HepG2 (cell line): Measurements from ENCODE around the gene CBLC. TPM values are rescaled to one million over a fixed set of nuclear protein-coding genes. Genes with fewer than 3 reads are reported as not detected.

Experiments used
- BHLHE40 ChIP-seq: IDR thresholded peaks from 2 replicates; pipeline ENCODE4 v1.6.1; 2011; ENCODE audit warnings: low read length, improper control_type of control experiment
- CHD2 ChIP-seq: IDR thresholded peaks from 2 replicates; pipeline ENCODE4 v1.6.1; 2011; ENCODE audit warnings: low read depth, low read length, improper control_type of control experiment
- CREB1 ChIP-seq, 2 experiments: fragments of 450-650 bp in 1 of 2; IDR thresholded peaks; 2 replicates each; pipeline ENCODE4 v1.6.1; 2016 to 2017; ENCODE audit warnings: control low read depth in 1 of 2, mild to moderate bottlenecking in 1 of 2, missing compliant biosample characterization in 1 of 2, missing genetic modification characterization in 1 of 2
- CREM ChIP-seq, 2 experiments: sonication (generic) in 1 of 2; formaldehyde crosslinking in 1 of 2; IDR thresholded peaks; 2 replicates each; pipeline versions ENCODE4 v1.4.0 to v1.6.1; 2016 to 2020; ENCODE audit warnings: antibody characterized with exemption in 1 of 2, mild to moderate bottlenecking in 1 of 2, missing genetic modification reagents in 1 of 2
- ELF3 ChIP-seq: IDR thresholded peaks from 2 replicates; pipeline ENCODE4 v1.6.1; 2016; ENCODE audit warnings: missing genetic modification reagents, missing compliant biosample characterization
- FIP1L1 ChIP-seq: fragments of 200-400 bp; formaldehyde crosslinking; IDR thresholded peaks from 2 replicates; pipeline ENCODE4 v1.6.1; 2018; ENCODE audit warnings: low read depth, mild to moderate bottlenecking, low read length, moderate library complexity, borderline replicate concordance; ENCODE audit not compliant: insufficient read depth
- HNRNPH1 ChIP-seq: fragments of 200-400 bp; formaldehyde crosslinking; optimal IDR thresholded peaks from 2 replicates; pipeline ENCODE3; 2017; ENCODE audit warnings: mild to moderate bottlenecking, low read depth, low read length
- ISL2 ChIP-seq: sonication (generic); formaldehyde crosslinking; IDR thresholded peaks from 2 replicates; pipeline ENCODE4 v1.5.0; 2020; ENCODE audit warnings: missing genetic modification reagents
- JDP2 ChIP-seq: sonication (generic); formaldehyde crosslinking; IDR thresholded peaks from 2 replicates; pipeline ENCODE4 v1.8.1; 2022; ENCODE audit warnings: missing genetic modification reagents, borderline replicate concordance
- PTBP1 ChIP-seq: fragments of 200-400 bp; formaldehyde crosslinking; IDR thresholded peaks from 2 replicates; pipeline ENCODE4 v1.6.1; 2018; ENCODE audit warnings: low read length, low read depth; ENCODE audit not compliant: poor library complexity, severe bottlenecking
- REPIN1 ChIP-seq: sonication (generic); formaldehyde crosslinking; IDR thresholded peaks from 2 replicates; pipeline ENCODE4 v1.8.0; 2022; ENCODE audit warnings: missing genetic modification reagents, low read depth, mild to moderate bottlenecking, borderline replicate concordance
- SATB2 ChIP-seq: sonication (generic); formaldehyde crosslinking; IDR thresholded peaks from 2 replicates; pipeline ENCODE4 v1.5.0; 2020; ENCODE audit warnings: missing genetic modification reagents
- SRSF1 ChIP-seq: fragments of 200-400 bp; formaldehyde crosslinking; optimal IDR thresholded peaks from 2 replicates; pipeline ENCODE3; 2017; ENCODE audit warnings: mild to moderate bottlenecking, low read depth, low read length, moderate library complexity
- TCF12 ChIP-seq, 2 experiments: fragments of 450-650 bp in 1 of 2; sonication (generic) in 1 of 2; formaldehyde crosslinking in 1 of 2; IDR thresholded peaks; 2 replicates each; pipeline versions ENCODE4 v1.6.1 to v1.8.0; 2017 to 2022; ENCODE audit warnings: antibody characterized with exemption in 1 of 2, mild to moderate bottlenecking in 1 of 2, missing genetic modification reagents in 1 of 2, moderate library complexity in 1 of 2
- TRIM24 ChIP-seq: sonication (generic); formaldehyde crosslinking; IDR thresholded peaks from 2 replicates; pipeline ENCODE4 v1.8.0; 2022; ENCODE audit warnings: mild to moderate bottlenecking, missing genetic modification reagents
- ZC3H13 ChIP-seq: sonication (generic); formaldehyde crosslinking; IDR thresholded peaks from 2 replicates; pipeline ENCODE4 v1.8.1; 2023; ENCODE audit warnings: mild to moderate bottlenecking, missing genetic modification reagents, moderate library complexity
- ZIK1 ChIP-seq: sonication (generic); formaldehyde crosslinking; IDR thresholded peaks from 2 replicates; pipeline ENCODE4 v1.5.0; 2020; ENCODE audit warnings: mild to moderate bottlenecking, low read depth, missing genetic modification reagents, borderline replicate concordance
- ZMYM2 ChIP-seq: sonication (generic); formaldehyde crosslinking; IDR thresholded peaks from 2 replicates; pipeline ENCODE4 v1.8.0; 2022; ENCODE audit warnings: mild to moderate bottlenecking, missing genetic modification reagents
- ZNF839 ChIP-seq: sonication (generic); formaldehyde crosslinking; IDR thresholded peaks from 2 replicates; pipeline ENCODE4 v1.4.0; 2020; ENCODE audit warnings: missing genetic modification reagents, mild to moderate bottlenecking, borderline replicate concordance
- polyA plus RNA-seq, 8 experiments: library from polyadenylated mRNA; depleted of rRNA in 3 of 8; stranded (reverse) in 7 of 8; unstranded in 1 of 8; fragments of >200 nt; fragmentation: Illumina TruSeq in 4 of 8; extraction: Trizol in 4 of 8; gene quantifications; 2 replicates each; pipeline versions ENCODE4 v1.2.1 to v1.2.3, GENCODE V29; 2011 to 2016; ENCODE audit warnings: low read depth in 4 of 8, missing spikeins in 1 of 8, mixed read lengths in 1 of 8; ENCODE audit not compliant: insufficient read depth in 1 of 8
- total RNA-seq, 5 experiments: library from RNA; depleted of rRNA; stranded (reverse); fragments of >200 nt; fragmentation: Illumina TruSeq; extraction: Trizol; gene quantifications; 2 replicates each; pipeline ENCODE4 v1.2.3, GENCODE V29; 2016; ENCODE audit warnings: low read depth in 1 of 5
- TF ChIP-seq, protein P1 (sequence below): sonication (generic); formaldehyde crosslinking; IDR thresholded peaks from 2 replicates; pipeline ENCODE4 v1.4.0; 2020; ENCODE audit warnings: mild to moderate bottlenecking, missing genetic modification reagents
- TF ChIP-seq, protein P2 (sequence below): sonication (generic); formaldehyde crosslinking; IDR thresholded peaks from 2 replicates; pipeline ENCODE4 v1.8.0; 2022; ENCODE audit warnings: low read depth, missing genetic modification reagents
- TF ChIP-seq, protein P3 (sequence below): sonication (generic); formaldehyde crosslinking; IDR thresholded peaks from 2 replicates; pipeline ENCODE4 v1.4.0; 2020; ENCODE audit warnings: mild to moderate bottlenecking, missing genetic modification reagents

CBLC gene
- total and polyA plus RNA-seq, 2 of the 13 experiments (the other 11 are each of a cell fraction or from before 2014, with no cell fraction given): 1.8 to 2.6 TPM

DNA sequence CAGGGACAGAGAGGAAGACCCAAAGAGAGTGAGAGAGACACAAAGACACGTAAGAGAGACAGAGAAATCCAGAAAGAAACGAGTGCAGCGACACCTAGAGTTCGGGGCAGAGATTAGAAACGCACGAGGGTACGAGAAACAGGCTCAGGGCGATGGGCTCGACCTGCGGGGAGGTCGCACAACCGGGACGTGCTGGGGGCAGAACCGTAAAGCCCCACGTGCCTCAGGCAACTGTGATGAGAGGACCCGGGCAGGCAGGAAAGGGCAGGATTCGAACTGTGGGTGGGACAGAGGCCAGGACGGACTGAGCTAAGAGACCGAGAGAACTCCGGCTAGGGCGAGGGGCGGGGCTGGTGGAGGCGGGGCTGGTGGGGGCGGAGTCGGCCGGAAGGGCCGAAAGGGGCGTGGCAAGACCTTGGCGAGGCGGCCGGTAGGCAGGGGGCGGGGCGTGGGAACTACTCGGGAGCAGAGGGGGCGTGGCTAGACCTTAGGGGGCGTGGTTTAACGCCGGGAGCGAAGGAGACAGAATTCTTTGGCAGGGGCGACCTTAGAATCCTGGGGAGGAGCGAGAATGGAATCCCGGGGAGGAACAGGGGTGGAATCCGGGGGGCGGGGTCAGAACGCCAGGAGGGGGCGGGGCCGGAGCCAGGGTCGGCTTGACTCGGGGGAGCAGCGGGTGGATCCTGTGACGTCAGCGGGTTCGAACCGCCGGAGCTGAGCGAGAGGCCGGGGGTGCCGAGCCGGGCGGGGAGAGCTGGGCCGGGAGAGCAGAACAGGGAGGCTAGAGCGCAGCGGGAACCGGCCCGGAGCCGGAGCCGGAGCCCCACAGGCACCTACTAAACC, 68.1 kb downstream of the CBLC start, which contains the start of gene NECTIN2 (continued):
- TF ChIP-seq BHLHE40 (peak; percentile 44), CHD2 (0 out of 2 replicates have a peak, but pooled peaks have one; percentile 35), TRIM24 (no peak), CREM (IDR thresholded peaks at IDR 0.05) (peak; percentile 47; the same call in 1 of the 2 replicates), CREM (CRISPR knock-in tag; IDR thresholded peaks at IDR 0.05) (no peak), ISL2 (CRISPR knock-in tag) (no peak), PTBP1 (no peak), HNRNPH1 (no peak), TCF12 (IDR thresholded peaks at IDR 0.05) (no peak), TCF12 (CRISPR knock-in tag; IDR thresholded peaks at IDR 0.05) (no peak), ZC3H13 (0 out of 2 replicates have a peak, but pooled peaks have one; percentile 65), ZIK1 (CRISPR knock-in tag) (no peak), ZNF839 (CRISPR knock-in tag) (no peak), SATB2 (CRISPR knock-in tag) (no peak), REPIN1 (CRISPR knock-in tag) (peak; percentile 68; the same call in 1 of the 2 replicates), JDP2 (CRISPR knock-in tag) (no peak), FIP1L1 (no peak), ELF3 (CRISPR knock-in tag) (peak; percentile 35; the same call in 1 of the 2 replicates), SRSF1 (no peak), CREB1 (IDR thresholded peaks at IDR 0.05) (peak; percentile 94), CREB1 (CRISPR knock-in tag; IDR thresholded peaks at IDR 0.05) (no peak; the same call in none of the 2 replicates), ZMYM2 (CRISPR knock-in tag) (peak; percentile 89)
- TF ChIP-seq, protein P1, sequence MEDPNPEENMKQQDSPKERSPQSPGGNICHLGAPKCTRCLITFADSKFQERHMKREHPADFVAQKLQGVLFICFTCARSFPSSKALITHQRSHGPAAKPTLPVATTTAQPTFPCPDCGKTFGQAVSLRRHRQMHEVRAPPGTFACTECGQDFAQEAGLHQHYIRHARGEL (CRISPR knock-in tag): no peak
- TF ChIP-seq, protein P2, sequence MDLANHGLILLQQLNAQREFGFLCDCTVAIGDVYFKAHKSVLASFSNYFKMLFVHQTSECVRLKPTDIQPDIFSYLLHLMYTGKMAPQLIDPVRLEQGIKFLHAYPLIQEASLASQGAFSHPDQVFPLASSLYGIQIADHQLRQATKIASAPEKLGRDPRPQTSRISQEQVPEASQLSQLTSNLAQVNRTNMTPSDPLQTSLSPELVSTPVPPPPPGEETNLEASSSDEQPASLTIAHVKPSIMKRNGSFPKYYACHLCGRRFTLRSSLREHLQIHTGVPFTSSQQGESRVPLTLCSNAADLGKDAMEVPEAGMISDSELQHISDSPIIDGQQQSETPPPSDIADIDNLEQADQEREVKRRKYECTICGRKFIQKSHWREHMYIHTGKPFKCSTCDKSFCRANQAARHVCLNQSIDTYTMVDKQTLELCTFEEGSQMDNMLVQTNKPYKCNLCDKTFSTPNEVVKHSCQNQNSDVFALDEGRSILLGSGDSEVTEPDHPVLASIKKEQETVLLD: peak; percentile 76; the same call in 1 of the 2 replicates
- TF ChIP-seq, protein P3, sequence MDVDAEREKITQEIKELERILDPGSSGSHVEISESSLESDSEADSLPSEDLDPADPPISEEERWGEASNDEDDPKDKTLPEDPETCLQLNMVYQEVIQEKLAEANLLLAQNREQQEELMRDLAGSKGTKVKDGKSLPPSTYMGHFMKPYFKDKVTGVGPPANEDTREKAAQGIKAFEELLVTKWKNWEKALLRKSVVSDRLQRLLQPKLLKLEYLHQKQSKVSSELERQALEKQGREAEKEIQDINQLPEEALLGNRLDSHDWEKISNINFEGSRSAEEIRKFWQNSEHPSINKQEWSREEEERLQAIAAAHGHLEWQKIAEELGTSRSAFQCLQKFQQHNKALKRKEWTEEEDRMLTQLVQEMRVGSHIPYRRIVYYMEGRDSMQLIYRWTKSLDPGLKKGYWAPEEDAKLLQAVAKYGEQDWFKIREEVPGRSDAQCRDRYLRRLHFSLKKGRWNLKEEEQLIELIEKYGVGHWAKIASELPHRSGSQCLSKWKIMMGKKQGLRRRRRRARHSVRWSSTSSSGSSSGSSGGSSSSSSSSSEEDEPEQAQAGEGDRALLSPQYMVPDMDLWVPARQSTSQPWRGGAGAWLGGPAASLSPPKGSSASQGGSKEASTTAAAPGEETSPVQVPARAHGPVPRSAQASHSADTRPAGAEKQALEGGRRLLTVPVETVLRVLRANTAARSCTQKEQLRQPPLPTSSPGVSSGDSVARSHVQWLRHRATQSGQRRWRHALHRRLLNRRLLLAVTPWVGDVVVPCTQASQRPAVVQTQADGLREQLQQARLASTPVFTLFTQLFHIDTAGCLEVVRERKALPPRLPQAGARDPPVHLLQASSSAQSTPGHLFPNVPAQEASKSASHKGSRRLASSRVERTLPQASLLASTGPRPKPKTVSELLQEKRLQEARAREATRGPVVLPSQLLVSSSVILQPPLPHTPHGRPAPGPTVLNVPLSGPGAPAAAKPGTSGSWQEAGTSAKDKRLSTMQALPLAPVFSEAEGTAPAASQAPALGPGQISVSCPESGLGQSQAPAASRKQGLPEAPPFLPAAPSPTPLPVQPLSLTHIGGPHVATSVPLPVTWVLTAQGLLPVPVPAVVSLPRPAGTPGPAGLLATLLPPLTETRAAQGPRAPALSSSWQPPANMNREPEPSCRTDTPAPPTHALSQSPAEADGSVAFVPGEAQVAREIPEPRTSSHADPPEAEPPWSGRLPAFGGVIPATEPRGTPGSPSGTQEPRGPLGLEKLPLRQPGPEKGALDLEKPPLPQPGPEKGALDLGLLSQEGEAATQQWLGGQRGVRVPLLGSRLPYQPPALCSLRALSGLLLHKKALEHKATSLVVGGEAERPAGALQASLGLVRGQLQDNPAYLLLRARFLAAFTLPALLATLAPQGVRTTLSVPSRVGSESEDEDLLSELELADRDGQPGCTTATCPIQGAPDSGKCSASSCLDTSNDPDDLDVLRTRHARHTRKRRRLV (CRISPR knock-in tag): 0 out of 2 replicates have a peak, but pooled peaks have one; percentile 49
